ENCODE measurements around the gene OR1D5.
"Not testable (repeated sequence)": the region's sequence is repeated elsewhere in the genome, so short reads cannot be mapped to it uniquely, and the experiment has no call there.

Gene OR1D5

DNA sequence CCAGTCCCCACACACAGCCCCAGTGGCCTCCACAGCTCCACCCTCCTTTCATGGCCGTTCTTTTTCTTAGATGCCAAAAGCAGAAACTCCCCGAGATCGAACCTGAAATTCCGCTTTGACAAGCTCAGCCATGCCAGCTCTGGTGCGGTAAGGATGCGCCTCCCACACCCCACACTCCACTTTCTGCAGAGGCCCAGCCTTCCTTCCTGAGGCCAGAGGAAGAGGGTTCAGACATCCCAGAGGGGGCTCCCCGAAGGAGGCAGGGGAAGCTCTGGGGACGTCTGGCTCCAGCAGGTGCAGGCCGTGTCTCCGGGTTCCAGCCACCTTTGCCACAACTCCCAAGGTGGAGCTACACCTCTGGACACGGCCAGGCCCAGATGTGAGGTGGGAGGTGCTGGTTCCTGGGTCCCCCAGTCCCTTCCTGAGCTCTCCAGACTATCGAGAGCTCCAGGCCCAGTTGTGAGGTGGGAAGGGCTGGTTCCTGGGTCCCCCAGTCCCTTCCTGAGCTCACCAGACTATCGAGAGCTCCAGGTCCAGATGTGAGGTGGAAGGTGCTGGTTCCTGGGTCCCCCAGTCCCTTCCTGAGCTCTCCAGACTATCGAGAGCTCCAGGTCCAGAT, 32.4 kb downstream of the OR1D5 start:
- DNase-seq: not testable (repeated sequence)

DNA sequence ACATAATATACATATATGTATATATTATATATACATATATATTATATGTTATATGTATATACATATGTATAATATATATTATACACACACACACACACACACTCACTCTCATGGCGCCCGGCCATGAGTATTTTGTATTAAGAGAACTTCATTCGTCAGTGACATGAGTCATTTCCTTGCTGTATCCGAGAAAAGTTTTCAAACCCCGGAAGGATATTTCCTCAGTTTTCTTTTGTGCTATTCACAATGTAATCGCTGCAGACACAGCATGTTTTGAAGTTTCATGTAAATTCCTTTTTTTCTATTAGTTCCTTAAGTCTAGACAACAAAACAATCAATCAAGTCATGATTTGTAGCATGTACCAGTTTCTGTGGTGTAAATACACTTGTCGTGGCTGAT, 33.3 kb downstream of the OR1D5 start:
- no peak for DNase-seq

DNA sequence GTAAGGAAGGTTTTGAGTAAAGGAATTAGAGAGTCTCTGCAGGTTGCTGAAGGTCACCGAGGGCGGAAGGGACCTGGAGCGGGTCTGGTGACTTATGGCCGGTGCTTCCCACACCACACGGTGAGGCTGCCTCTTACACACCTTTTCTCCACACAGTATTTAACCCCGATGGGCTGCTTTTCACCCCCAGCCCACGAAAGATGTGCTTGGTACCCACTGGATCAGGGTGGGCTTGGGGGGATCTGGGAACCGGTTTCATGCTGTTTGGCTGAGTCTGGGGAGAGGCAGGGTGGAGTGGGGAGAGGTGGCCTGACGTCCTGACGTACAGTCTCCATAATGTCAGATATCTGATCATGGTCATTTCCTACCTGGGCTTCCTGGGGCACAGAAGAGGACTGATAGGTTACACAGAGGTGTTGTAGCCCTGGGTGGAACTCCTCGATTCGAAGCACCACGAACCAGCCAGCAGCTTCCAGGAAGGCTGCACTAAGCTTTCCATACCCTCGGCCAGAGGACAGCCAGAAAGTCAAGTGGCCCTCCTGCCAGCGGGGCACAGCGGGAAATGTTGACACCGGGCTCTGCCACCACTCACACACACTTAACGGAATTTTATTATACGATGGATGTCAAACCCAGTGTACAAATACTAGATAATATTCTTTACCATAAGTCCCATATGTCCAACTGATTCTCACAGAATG, 34.0 kb downstream of the OR1D5 start:
- DNase-seq: no peak

GRCh38 chr17:3027786-3028532, 35.4 kb downstream of the OR1D5 start:
- DNase-seq: no peak

DNA sequence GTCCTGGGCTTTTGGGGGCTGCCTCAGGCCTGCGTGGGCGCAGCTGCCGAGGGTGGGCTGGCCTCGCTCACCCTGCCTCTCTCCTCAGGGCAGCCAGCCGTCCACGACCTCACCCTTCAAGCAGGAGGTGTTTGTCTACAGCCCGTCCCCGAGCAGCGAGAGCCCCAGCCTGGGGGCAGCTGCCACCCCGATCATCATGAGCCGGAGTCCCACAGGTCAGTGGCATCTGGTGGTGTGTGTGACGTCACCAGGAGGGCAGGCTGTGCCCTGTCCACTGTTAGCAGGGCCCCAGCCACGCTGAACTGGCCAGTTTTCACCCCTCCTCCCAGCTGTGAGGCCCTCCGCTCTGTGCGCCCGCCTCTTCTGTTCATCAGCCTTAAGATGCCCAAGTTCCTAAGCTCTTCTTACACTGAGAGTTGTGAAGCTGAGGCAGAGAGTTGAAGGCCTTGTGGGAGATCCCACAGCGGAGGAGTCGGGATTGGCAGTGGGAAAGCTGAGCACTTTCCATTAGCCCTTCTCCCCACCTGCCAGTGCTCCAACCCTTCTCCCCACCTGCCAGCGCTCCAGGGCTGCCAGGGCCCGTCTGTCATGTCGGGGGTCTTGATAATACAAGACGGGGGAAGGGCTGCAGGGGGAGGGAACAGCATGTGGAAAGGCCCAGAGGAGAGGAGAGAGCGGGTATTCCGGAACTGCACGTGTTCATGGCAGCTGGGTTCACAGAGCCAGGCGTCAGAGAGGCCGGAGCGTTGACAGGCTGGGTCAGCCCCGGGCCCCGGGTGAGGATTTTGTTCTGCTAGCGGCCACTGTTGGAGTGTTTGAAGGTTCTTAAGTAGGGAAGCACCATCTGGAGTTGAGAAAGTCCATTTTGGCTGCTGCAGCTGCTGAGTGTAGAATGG, 36.3 kb downstream of the OR1D5 start:
- no peak for DNase-seq

DNA sequence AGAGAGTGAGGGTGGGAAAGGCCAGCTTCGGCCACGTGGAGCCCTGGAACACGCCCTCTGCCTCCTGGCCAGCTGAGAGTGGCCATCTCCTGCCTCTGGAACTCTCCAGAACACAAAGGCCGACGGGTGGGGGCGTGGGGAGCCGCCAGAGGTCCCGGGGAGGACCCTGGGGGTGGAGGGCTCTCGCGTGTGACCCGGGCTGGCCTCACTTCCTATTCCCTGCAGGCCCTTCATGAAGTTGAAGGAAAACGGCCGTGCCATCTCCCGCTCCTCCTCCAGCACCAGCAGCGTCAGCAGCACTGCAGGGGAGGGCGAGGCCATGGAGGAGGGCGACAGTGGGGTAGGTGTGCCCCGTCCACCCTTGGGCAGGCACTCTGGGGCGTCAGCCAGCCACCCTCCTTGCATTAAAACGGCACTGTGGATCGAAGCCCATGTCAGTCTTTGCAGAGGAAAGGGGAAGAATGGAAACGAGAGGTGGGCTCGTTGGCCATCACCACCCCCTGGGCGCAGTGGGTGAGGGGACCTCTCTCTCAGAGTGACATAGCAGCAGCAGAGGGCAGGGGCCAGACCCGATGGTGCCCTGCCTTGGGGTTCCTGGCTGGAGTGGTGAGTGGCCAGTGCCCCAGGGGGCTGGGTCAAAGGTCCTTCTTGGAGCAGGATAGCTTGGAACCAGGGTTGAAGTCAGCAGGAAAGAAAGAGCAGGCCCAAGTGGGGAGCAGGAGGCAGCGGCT, 37.1 kb downstream of the OR1D5 start:
- no peak for DNase-seq

DNA sequence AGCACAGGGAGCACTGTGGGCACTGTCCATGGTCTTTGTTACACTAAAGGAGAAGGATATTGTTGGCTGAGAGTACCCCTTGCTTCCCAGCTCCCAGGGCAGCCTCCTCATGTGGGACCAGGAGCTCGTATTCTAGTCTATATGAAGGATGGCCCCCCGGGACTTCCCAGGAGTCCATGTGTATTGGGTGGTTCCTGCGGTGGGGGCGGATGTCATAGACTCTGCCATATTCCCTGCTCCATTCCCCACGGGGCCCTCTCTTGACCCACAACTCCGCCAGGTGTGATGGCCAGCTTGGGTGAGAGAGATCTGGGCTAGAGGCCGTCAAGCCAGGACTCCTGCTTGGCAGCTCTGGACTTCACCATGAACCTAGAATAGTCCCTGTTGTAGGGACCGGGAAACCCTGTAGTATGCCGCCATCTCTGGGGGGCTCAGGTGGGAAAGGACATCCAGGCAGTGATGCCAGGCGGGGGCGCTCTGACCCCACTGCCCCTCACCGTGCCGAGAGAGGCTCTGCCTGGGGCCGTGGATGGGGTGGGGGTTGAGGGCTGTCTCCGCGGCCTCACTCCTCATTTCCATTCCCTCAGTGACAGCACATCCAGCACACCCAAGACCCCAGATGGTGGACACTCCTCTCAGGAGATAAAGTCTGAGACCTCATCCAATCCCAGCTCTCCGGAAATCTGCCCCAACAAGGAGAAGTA, 37.8 kb downstream of the OR1D5 start:
- no peak for DNase-seq

GRCh38 chr17:3024346-3024745, 39.1 kb downstream of the OR1D5 start:
- DNase-seq: no peak

DNA sequence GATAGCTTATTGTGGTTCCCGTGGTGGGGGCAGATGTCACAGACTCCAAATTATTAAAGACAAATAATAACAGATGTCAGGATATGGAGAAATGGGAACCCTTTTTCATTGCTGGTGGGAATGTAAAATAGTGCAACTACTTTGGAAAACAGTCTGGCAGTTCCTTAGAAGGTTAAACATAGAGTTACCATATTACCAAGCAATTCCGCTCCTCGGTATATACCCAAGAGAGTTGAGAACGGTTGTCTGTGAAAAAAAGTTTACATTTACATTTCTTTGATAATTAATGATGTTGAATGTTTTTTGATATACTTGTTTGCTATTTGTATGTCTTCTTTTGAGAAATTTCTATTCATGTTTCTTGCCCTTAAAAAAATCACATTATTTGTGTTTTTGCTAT, 41.2 kb downstream of the OR1D5 start:
- DNase-seq: no peak

- DNase-seq: no peak
Observed at GRCh38 chr17:3020381-3020780, 43.0 kb downstream of the OR1D5 start.

DNA sequence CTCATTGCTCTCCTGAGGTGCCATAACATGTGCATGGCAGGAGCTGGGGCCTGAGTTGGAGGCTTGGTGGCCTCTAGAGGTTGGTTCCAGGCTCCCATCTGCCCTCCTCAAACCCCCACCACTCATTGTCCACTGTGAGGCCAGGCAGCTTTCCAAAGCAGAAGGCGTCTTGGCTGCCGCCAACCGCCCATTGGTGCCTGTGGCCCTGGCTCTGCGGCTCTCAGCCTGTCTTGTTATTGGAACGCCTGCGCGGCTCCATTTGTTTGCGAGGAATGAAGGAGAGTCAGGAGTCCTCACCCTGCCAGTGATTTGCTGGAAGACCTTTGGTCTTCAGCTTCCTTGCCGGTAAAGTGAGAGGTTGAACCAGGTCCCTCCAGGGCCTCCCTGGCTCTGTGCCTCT, 43.6 kb downstream of the OR1D5 start:
- DNase-seq: no peak

- no peak for DNase-seq
Observed at GRCh38 chr17:3017936-3018335, 45.5 kb downstream of the OR1D5 start.

DNA sequence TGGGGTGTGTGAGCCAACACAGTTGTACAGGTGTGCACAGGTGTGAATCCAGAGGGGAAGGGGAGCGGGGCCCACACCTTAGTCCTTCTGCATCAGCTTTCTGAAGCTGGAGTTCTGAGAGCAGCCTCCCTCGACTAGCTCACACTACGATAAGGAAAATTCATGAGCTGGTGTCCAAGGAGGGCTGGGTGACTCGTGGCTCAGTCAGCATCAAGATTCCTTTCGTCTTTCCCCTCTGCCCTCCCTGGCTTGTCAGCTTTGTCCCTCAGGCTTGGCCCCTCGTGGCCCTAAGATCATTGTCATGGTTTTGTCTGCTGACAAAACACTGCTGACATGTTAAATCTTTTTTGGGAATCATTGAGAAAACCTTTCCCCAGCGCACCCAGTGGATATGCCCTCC, 47.5 kb downstream of the OR1D5 start:
- DNase-seq: no peak

GRCh38 chr17:3012926-3013581, 50.4 kb downstream of the OR1D5 start:
- peak; percentile 11 for DNase-seq

All from NK-92 treated with Interleukin-12 subunit alpha and Interleukin-12 subunit beta, amount 100 ng/mL, for 24 hours (cell line).